H1 (cell line): ENCODE results near the gene STAP2. TPM values are rescaled to one million over a fixed set of nuclear protein-coding genes. Genes with fewer than 3 reads are reported as not detected.
"Not testable (repeated sequence)": the region's sequence is repeated elsewhere in the genome, so short reads cannot be mapped to it uniquely, and the experiment has no call there.

Source experiments
- CTCF ChIA-PET: fragments of 300-600 bp; sonication (Branson Sonifier 250); formaldehyde crosslinking; loops from one replicate; lab custom pipeline; 2021; ENCODE audit not compliant: partially characterized antibody; lab: Charles Lee
- POLR2A ChIA-PET: fragments of 300-600 bp; sonication (Branson Sonifier 250); formaldehyde crosslinking; loops from one replicate; lab custom pipeline; 2021; ENCODE audit warnings: inconsistent platforms; ENCODE audit not compliant: partially characterized antibody; lab: Charles Lee
- DNase-seq, 2 experiments: peaks; one replicate each; pipeline versions ENCODE4 v3.0.0 to v3.0.0-alpha.2; 2010 to 2022; ENCODE audit warnings: low spot score in 2 of 2, low read depth in 1 of 2, mixed read lengths in 1 of 2
- FAIRE-seq: peaks from 2 replicates; lab custom pipeline; 2011; peaks lifted over from hg19 to GRCh38; lab: Jason Lieb, UNC
- H2AFZ ChIP-seq: 2 replicates; pipeline ENCODE4 v1.8.1; 2012; ENCODE audit warnings: low read length, inconsistent platforms
- H2AK5ac ChIP-seq: 2 replicates; pipeline ENCODE4 v1.6.1; 2013; ENCODE audit warnings: low read depth, low read length
- H2BK120ac ChIP-seq: replicated peaks from 2 replicates; pipeline ENCODE3; 2013; ENCODE audit warnings: low read depth, low read length, inconsistent platforms
- H2BK12ac ChIP-seq: 2 replicates; pipeline ENCODE4 v1.6.1; 2013; ENCODE audit warnings: low read depth, low read length
- H2BK15ac ChIP-seq: 2 replicates; pipeline ENCODE4 v1.6.1; 2013; ENCODE audit warnings: low read length
- H2BK20ac ChIP-seq: 2 replicates; pipeline ENCODE4 v1.6.1; 2013; ENCODE audit warnings: low read length
- H2BK5ac ChIP-seq: 2 replicates; pipeline ENCODE4 v1.6.1; 2013; ENCODE audit warnings: low read depth, low read length
- H3K14ac ChIP-seq: 2 replicates; pipeline ENCODE4 v1.6.1; 2013; ENCODE audit warnings: inconsistent platforms; ENCODE audit not compliant: insufficient read length
- H3K18ac ChIP-seq: 2 replicates; pipeline ENCODE4 v1.6.1; 2013; ENCODE audit warnings: low read length; ENCODE audit errors: extremely low read depth
- H3K23ac ChIP-seq: 2 replicates; pipeline ENCODE4 v1.6.1; 2013; ENCODE audit warnings: inconsistent platforms; ENCODE audit not compliant: insufficient read length
- H3K23me2 ChIP-seq: 2 replicates; pipeline ENCODE4 v1.6.1; 2013; ENCODE audit warnings: low read depth, low read length
- H3K27ac ChIP-seq: 2 replicates; pipeline ENCODE4 v1.6.1; 2011; ENCODE audit warnings: low read depth, low read length, inconsistent platforms
- H3K27me3 ChIP-seq, 4 experiments: replicated peaks in 1 of 4; 1 replicate in 1 of 4; 2 replicates in 3 of 4; pipeline versions ENCODE4 v1.6.1 to v1.8.1; 2011 to 2013; ENCODE audit warnings: low read length in 3 of 4, mild to moderate bottlenecking in 3 of 4, inconsistent platforms in 2 of 4, mixed read lengths in 2 of 4, moderate library complexity in 1 of 4; ENCODE audit not compliant: control insufficient read depth in 3 of 4, insufficient read depth in 3 of 4; ENCODE audit errors: extremely low read depth in 1 of 4
- H3K36me3 ChIP-seq, 4 experiments: 2 replicates each; pipeline versions ENCODE4 v1.6.1 to v1.8.1; 2011 to 2013; ENCODE audit warnings: mild to moderate bottlenecking in 4 of 4, low read length in 3 of 4, moderate library complexity in 2 of 4, control low read depth in 1 of 4, inconsistent platforms in 1 of 4; ENCODE audit not compliant: insufficient read depth in 4 of 4, control insufficient read depth in 2 of 4
- H3K4ac ChIP-seq: replicated peaks from 2 replicates; pipeline ENCODE3; 2013; ENCODE audit warnings: low read length, low read depth, mixed read lengths, inconsistent platforms; ENCODE audit not compliant: insufficient read length
- H3K4me1 ChIP-seq, 4 experiments: replicated peaks in 1 of 4; 1 replicate in 1 of 4; 2 replicates in 3 of 4; pipeline versions ENCODE4 v1.6.1 to v1.8.1; 2011 to 2013; ENCODE audit warnings: low read length in 3 of 4, inconsistent platforms in 2 of 4, mixed read lengths in 1 of 4; ENCODE audit not compliant: insufficient read depth in 4 of 4, control insufficient read depth in 3 of 4
- H3K4me2 ChIP-seq, 2 experiments: 2 replicates each; pipeline versions ENCODE4 v1.6.1 to v1.8.1; 2011 to 2013; ENCODE audit warnings: low read depth in 2 of 2, low read length in 2 of 2, control low read depth in 1 of 2, inconsistent platforms in 1 of 2, mild to moderate bottlenecking in 1 of 2; ENCODE audit not compliant: insufficient read depth in 1 of 2
- H3K4me3 ChIP-seq, 4 experiments: fragments of 200-600, 300-600 bp in 1 of 4; sonication (generic), shearing (Covaris generic), sonication (Bioruptor Twin) in 1 of 4; 2 replicates each; pipeline versions ENCODE4 v1.5.1 to v1.8.1; 2011 to 2016; ENCODE audit warnings: low read length in 4 of 4, low read depth in 3 of 4, control low read depth in 2 of 4, inconsistent platforms in 2 of 4, mild to moderate bottlenecking in 2 of 4, mixed read lengths in 1 of 4, moderate library complexity in 1 of 4; ENCODE audit not compliant: insufficient read depth in 2 of 4; ENCODE audit errors: extremely low read depth in 1 of 4
- H3K56ac ChIP-seq: replicated peaks from 2 replicates; pipeline ENCODE3; 2013; ENCODE audit warnings: low read depth, mild to moderate bottlenecking, mixed read lengths, low read length, inconsistent platforms; ENCODE audit not compliant: insufficient read length
- H3K79me1 ChIP-seq: 2 replicates; pipeline ENCODE4 v1.6.1; 2013; ENCODE audit warnings: low read depth, low read length, control low read depth
- H3K79me2 ChIP-seq, 2 experiments: 2 replicates each; pipeline versions ENCODE4 v1.6.1 to v1.8.1; 2012 to 2013; ENCODE audit warnings: low read length in 2 of 2, mild to moderate bottlenecking in 2 of 2, inconsistent platforms in 1 of 2; ENCODE audit not compliant: insufficient read depth in 2 of 2, control insufficient read depth in 1 of 2
- H3K9ac ChIP-seq, 4 experiments: replicated peaks in 1 of 4; 1 replicate in 1 of 4; 2 replicates in 3 of 4; pipeline versions ENCODE4 v1.6.1 to v1.8.1; 2011 to 2013; ENCODE audit warnings: low read depth in 3 of 4, low read length in 3 of 4, control low read depth in 2 of 4, mild to moderate bottlenecking in 2 of 4, moderate library complexity in 2 of 4, inconsistent platforms in 1 of 4; ENCODE audit errors: extremely low read depth in 1 of 4
- H3K9me3 ChIP-seq, 2 experiments: 2 replicates each; pipeline versions ENCODE4 v1.6.1 to v1.8.1; 2012 to 2013; ENCODE audit warnings: mild to moderate bottlenecking in 2 of 2, moderate library complexity in 2 of 2, control low read depth in 1 of 2, inconsistent platforms in 1 of 2, low read depth in 1 of 2, low read length in 1 of 2, mixed read lengths in 1 of 2; ENCODE audit not compliant: insufficient read depth in 2 of 2
- H4K20me1 ChIP-seq, 2 experiments: replicated peaks in 1 of 2; 2 replicates each; pipeline versions ENCODE3 to v1.8.1; 2011 to 2013; ENCODE audit warnings: inconsistent platforms in 2 of 2, low read length in 2 of 2, mild to moderate bottlenecking in 1 of 2; ENCODE audit not compliant: insufficient read depth in 2 of 2, control insufficient read depth in 1 of 2
- H4K5ac ChIP-seq: 2 replicates; pipeline ENCODE4 v1.6.1; 2013; ENCODE audit warnings: low read length, low read depth, mixed read lengths, inconsistent platforms; ENCODE audit not compliant: insufficient read length
- H4K8ac ChIP-seq: 2 replicates; pipeline ENCODE4 v1.8.0; 2013; ENCODE audit warnings: mild to moderate bottlenecking, moderate library complexity, low read length, inconsistent platforms; ENCODE audit not compliant: insufficient read depth; ENCODE audit errors: extremely low read depth
- H4K91ac ChIP-seq: replicated peaks from 2 replicates; pipeline ENCODE3; 2013; ENCODE audit warnings: low read length, mixed read lengths, inconsistent platforms; ENCODE audit not compliant: insufficient read length
- KDM1A ChIP-seq: fragments of 200-600, 300-600 bp; sonication (generic); IDR thresholded peaks from 2 replicates; pipeline ENCODE4 v1.7.1; 2016; ENCODE audit warnings: mild to moderate bottlenecking, low read length, borderline replicate concordance
- SP1 ChIP-seq: IDR thresholded peaks from 2 replicates; pipeline ENCODE4 v1.6.1; 2011; ENCODE audit warnings: low read depth, low read length
- TAF1 ChIP-seq: IDR thresholded peaks from 2 replicates; pipeline ENCODE4 v1.6.1; 2011; ENCODE audit warnings: mild to moderate bottlenecking, low read depth, low read length
- WGBS, 2 experiments: shearing (Covaris generic) in 1 of 2; methylation state at CpG; one replicate each; pipeline versions ENCODE4 v1.1.6 to v1.1.7; 2013 to 2015; ENCODE audit warnings: low lambda C conversion rate in 2 of 2, mixed read lengths in 2 of 2, inconsistent platforms in 1 of 2, low coverage in 1 of 2, missing lambda C conversion rate in 1 of 2; ENCODE audit not compliant: insufficient replicate concordance in 2 of 2, insufficient coverage in 1 of 2, insufficient read length in 1 of 2; ENCODE audit errors: extremely low coverage in 1 of 2, missing lambda C conversion rate in 1 of 2; 5-methylcytosine and 5-hydroxymethylcytosine counted together
- polyA plus RNA-seq, 7 experiments: library from polyadenylated mRNA; depleted of rRNA in 3 of 7; stranded (reverse) in 5 of 7; unstranded in 2 of 7; fragments of >200 nt in 5 of 7; fragments of 200-250 nt in 2 of 7; gene quantifications; 1 replicate in 5 of 7; 2 replicates in 1 of 7; 4 replicates in 1 of 7; pipeline versions ENCODE4 v1.2.1 to v1.2.3, GENCODE V29; 2011 to 2013; ENCODE audit warnings: missing spikeins in 2 of 7, mixed read lengths in 2 of 7
- total RNA-seq: library from RNA; stranded (reverse); fragmentation: NEBNext Ultra II Directional; extraction: Animal tissue kit (Norgen Biotek cat#: 25700); gene quantifications from 2 replicates; pipeline ENCODE4 v1.2.1, GENCODE V29; 2021

Gene STAP2
- total and polyA plus RNA-seq, 2 of the 8 experiments (the other 6 are each of a cell fraction or from before 2014, with no cell fraction given), result 15.3 to 37.3 TPM

- H2BK20ac ChIP-seq, H2AK5ac ChIP-seq, H2BK15ac ChIP-seq, H4K91ac ChIP-seq, H3K14ac ChIP-seq, H3K36me3 ChIP-seq, H3K79me1 ChIP-seq, H2BK120ac ChIP-seq, H3K27me3 ChIP-seq, H3K56ac ChIP-seq, H3K4ac ChIP-seq, H3K23ac ChIP-seq, H3K18ac ChIP-seq, H3K9me3 ChIP-seq, H2BK5ac ChIP-seq, H4K5ac ChIP-seq, H2AFZ ChIP-seq, H3K79me2 ChIP-seq, H2BK12ac ChIP-seq, H3K4me1 ChIP-seq, FAIRE-seq: not testable (repeated sequence)
- WGBS, 2 experiments, result 54% methylated on average over 32 of the region's 35 CpGs; no CpG with 5 or more reads in 1 of the 2 experiments
- Histone ChIP-seq H4K8ac (peak overlapping the region; percentile 57; the same call in 1 of the 2 replicates), H3K4me3 (peak overlapping the region; percentile 70 to 80 (median 74)), H3K4me2 (peak overlapping the region; percentile 88 to 89), H3K27ac (peak overlapping the region; percentile 60; the same call in 1 of the 2 replicates), H3K9ac (peak overlapping the region in 1 of 4 experiments; percentile 20; a peak in 3 of 7 replicates), H4K20me1 (peaks cover 2 to 15% of the 10 kb centered on the region in 2 experiments), H3K23me2 (peaks cover 12% of the 10 kb centered on the region; the same call in 1 of the 2 replicates)
- DNase-seq, result peak in 1 of 2 experiments; percentile 92
- ChIA-PET CTCF (interaction anchor here (0.7 to 1.3 kb wide), 3 partner anchors 18 to 63 kb away, joined by 3 read pairs; no protein-coding TSS in a partner anchor), POLR2A (interaction anchor here (0.5 to 4.8 kb wide), 7 partner anchors 10 to 80 kb away, joined by 3 to 46 read pairs (median 6); partner anchors contain the start of genes MPND and STAP2)
- TF ChIP-seq SP1 (peak; percentile 32; the same call in 1 of the 2 replicates), TAF1 (peak; percentile 9; the same call in 1 of the 2 replicates), KDM1A (peak; percentile 39; the same call in 1 of the 2 replicates)
These were observed 9.5 kb downstream of the STAP2 start for GRCh38 chr19:4328991-4329681.
